Measurements from ENCODE around the gene COQ8B.
A peak's percentile ranks its signal among the peaks of the same experiment; 100 is the strongest.

Gene COQ8B

DNA sequence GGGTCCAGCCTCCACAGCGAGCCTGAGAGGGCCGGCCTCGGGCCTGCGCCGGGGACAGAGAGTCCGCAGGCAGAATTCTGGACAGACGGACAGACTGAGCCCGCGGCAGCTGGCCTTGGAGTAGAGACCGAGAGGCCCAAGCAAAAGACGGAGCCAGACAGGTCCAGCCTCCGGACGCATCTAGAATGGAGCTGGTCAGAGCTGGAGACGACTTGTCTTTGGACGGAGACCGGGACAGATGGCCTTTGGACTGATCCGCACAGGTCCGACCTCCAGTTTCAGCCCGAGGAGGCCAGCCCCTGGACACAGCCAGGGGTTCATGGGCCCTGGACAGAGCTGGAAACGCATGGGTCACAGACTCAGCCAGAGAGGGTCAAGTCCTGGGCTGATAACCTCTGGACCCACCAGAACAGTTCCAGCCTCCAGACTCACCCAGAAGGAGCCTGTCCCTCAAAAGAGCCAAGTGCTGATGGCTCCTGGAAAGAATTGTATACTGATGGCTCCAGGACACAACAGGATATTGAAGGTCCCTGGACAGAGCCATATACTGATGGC, 716 bp upstream of the COQ8B start:
- no peak for DNase-seq

DNA sequence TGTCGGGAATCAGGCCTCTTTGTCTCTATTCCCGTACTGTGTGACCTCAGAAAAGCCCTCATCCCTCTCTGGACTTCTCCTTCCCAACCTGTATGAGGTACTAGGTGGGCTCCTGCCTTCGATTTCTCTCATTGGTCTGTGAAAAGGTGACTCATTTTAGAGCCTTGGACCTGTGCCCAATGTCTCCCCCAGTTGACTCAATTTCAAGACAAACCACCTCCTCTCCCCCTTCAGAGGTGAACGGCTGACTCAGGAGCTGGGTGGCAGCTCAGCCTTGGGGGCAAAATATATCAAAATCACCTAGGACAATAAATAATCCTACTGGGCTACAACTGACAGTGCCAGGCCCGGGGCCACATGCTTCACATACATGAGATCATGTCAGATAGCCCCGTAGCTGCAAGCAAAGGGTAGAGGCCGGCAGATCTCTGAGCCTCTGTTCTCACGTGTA, 630 bp downstream of the COQ8B start:
- peak; percentile 70 for DNase-seq

DNA sequence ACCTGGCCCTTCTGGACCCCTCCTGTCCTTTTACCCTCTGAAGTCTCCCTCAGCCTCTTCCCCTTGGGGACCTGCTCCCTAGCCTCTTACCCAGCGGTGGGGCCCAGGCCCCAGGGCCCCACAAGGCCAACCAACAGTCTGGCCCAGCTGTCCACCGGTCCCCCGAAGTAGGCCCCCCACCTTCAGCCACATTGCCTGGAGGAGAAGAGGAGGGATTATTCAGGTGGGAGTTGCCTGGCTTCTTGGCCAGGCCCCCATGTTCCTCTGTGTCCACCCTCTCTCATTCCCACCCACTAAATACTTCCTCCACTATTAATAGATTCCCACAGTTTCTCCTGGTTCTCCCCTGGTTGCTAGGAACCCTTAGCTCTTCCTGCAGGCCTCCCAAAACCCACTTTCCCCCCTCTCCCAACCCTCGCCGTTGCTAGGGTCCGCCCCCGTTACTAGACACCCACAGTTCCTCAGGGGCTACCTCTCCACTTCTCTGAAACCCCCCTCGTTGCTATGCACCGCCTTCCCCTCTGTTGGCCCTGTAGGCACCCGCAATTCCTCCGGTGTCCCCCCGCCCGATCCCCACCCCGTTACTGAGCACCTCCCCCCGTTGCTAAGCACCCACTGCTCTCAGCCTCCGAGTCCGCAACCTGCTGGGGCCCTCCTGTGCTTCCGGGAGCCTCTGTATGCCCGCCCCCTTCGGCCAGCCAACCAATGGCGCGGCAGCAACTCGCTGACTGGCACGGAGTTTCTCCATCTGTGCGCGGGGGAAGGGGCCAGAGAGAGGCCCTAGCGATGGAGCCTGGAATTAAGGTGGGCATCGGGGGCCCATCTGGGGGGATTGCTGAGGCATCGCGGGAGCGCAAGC, 2.0 kb downstream of the COQ8B start:
- peak; percentile 93 for DNase-seq

DNA sequence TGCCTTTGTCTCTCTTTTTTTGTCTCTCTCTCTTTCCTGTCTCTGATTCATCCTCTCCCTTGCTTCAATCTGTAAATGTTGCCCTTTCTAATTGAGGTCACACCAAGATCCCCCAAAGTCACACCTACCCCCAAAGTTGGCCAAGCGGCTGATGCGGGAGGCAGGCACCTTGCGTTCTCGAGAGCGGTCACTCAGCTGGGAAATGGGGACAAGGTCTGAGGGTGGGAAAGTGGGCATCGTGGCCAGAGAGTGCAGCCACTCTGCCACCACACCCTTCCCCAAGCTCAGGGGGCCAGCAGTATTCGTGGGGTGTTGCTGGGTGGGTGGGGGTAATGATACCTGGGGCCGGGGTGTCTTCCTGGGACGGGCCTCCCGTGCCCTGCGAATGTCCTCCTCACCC, 2.7 kb downstream of the COQ8B start:
- DNase-seq: no peak

DNA sequence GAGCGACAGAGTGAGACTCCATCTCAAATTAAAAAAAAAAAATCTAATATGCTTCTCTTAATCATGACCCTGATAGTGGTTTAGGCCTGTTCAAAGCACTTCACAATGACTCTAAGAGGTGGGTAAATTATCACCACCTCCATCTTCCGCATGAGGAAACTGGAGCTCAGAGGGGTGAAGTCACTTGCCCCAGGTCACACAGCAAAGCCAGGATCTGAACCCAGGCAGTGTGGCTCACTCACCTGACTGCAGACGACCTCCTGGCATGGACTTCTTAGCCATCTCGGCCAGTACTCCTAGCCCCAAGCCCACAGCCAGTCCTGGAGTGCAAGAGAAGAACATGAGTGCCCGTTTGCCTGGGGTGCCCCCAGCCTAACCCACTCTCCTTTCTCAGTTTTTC, 6.9 kb downstream of the COQ8B start:
- DNase-seq: no peak

DNA sequence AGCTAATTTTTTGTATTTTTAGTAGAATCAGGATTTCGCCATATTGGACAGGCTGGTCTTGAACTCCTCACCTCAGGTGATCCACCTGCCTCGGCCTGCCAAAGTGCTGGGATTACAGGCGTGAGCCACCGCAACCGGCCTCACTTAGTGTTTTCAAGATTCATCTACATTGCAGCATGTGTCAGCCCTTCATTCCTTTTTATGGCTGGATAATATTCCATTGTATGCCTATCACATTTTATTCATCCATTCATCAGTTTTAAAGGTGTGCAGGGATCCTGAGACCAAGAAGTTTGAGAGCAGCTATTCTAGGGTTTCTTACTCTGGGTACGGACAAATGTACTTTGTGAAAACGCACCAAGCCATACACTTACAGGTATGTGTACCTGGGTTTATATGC, 9.1 kb downstream of the COQ8B start:
- DNase-seq: no peak

DNA sequence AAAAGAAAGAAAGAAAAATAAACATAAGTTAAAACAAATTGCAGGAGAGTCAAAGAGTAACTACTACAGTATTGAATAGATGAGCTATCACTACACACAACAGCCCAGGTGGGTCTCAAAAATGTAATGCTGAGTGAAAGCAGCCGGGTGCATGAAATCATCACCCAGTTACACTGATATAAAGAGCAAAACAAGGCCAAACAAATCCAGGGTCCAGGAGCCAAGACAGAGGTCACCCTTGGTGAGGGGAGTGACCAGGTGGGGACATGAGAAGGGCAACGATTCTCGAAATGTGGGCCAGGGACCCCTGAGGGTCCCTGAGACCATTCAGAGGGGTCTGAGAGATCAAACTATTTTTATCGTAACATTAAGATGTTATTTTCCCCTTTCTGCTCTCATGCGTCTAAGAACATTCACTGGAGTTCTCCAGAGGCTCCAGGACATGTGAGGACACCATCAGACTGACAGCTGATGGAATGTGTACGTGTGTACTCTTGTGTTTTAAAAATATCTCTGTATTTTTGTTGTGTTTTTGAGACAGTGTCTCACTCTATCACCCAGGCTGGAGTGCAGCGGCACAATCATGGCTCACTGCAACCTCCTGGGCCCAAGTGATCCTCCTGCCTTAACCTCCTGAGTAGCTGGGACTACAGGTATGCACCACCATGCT, 10.6 kb downstream of the COQ8B start:
- no peak for DNase-seq

DNA sequence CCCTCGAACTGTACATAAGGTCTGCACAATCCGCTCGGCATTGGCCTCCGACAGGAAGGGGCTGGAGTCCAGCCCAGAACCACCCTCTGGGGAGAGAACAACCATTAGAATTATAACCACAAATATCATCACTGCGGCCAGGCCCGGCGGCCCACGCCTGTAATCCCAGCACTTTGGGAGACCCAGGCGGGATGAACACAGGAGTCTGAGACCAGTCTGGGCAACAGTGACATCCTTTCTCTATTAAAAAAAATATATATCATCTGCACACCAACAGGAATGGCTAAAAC, 11.4 kb downstream of the COQ8B start:
- DNase-seq: no peak

DNA sequence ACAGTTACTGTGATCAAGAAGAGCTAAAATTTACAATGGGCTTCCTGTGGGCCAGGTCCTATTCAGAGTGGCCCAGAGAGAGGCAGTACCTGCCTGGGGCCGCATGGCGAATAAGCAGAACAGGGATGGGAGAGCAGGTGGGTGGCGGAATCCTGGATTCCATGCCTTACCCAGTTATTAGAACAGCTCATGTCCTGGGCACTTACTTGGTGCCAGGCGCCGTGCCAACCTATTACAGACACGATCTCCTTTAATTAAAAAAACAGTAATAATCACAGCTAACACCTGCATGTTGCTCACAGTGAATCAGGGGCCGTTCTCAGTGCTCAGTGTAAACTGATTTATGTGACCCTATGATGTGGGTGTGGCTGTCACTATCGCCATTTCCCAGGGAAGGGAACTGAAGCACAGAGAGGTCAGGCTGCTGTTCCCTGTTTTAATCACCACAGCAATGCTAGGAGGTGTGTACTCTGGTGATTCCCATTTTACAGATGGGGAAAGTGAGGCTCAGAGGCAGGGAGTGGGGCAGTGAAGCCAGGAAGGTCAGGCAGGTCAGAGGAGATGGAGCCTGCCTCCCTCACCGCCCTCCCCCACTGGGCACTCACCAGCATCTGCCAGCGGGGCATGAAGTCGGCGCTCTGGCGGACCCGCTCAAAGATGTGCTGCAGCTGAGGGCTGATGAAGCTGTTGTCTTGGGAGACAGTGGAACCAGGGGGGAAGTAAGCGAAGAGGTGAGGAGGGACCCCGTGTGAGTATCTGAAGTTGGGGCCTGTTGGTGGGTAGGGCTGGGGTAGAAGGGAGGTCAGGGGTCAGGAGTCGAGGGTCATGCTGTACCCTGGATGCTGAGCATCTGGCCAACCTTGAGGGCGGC, 12.0 kb downstream of the COQ8B start:
- no peak for DNase-seq

DNA sequence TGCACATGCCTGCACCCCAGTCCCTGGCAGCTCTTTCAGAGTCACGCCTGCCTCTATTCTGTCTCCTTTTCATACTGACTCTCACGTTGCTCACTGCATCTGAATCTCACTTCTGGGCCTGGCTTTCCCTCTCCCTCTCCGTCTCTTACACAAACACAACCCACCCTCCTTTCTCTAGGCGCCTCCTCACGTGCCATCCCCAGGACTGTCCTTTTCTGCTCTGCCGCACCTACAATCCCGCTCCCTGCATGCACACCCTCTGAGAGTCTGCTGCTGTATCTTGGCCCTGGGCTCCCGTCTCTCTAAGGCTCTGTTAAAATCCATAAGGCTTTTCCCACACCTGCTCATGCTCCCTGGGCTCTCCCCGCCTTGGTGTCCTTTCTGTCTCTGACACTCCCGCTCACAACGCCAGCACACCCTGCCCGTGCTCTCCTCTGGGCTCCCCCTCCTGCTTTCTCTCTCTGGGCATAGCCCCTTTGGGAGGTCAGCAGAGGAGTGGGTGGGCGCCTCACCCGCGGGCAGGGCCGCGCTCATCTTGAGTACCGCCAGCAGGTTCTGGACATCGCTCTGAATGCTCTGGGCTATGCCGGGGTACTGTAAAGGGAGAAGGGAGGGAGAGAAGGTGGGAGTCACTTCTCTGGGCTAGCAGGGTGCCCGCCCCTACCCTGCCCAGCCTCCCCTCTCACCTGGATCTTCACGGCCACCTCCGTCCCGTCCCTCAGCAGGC, 13.5 kb downstream of the COQ8B start:
- DNase-seq: no peak

DNA sequence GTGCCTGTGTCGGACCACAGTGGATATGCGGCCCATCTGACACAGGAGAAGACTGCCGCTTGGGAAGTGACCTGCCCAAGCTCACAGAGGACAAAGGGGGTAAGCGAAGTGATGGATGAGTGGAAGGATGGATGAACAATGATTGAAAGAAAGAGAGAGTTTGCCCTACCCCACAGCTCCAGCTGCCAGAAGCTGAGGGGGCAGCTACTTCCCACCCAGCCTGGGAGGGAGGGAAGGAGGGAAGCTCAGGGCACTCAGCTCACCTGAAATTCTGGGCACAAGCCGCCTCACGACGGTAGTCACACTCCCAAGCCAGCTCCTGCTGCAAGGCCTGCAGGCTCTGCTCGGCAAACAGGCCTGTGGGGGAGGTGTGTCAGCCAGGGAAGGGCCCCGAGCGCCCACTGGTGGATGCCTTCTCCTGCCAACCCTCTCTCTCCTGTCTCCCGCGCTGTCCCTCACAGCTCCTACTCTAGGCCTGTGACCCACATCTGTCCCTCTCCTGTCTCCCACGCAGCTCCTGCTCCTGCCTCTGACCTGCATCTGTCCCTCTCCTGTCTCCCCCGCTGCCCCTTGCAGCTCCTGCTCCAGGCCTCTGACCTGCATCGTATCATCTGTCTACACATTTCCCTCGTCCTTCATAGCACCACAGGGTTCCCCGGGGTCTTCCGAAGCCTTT, 14.2 kb downstream of the COQ8B start:
- DNase-seq: no peak

DNA sequence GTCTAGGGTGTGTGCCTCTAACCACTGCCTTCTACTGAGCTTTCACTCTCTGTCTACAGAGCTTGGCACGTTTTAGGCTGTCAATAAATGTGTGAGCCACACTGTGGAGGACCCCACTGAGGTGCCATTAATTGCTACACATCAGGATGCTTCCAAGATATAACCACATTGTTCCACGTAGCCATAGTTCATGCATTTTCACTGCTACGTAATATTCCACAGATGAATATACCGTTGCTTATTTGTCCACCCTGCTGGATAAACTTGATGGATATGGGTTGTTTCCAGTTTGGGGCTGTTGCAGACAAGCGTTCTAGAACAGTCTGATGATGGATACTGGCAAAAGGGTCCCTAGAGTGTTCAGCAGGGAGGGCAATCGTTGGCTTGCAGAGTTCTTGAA, 14.9 kb downstream of the COQ8B start:
- no peak for DNase-seq

DNA sequence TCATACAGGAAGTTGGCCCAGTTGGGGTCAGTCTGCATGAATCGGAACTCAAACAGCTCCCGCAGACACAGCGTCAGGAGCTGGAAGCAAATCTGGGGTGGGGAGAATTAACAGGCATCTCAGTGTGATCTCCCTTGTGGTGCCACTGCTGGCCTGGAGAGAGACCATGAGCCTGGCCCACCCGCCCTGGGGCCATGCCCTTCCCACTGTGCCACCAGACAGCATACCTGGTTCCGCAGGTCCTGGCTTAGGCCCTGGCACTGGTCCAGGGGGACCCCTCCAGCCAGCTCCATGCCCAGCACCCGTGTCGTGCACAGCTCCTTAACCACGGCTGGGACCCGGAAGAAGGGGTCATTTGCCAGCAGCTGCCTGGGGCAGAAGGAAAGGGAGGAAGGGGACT, 16.6 kb downstream of the COQ8B start:
- no peak for DNase-seq

DNA sequence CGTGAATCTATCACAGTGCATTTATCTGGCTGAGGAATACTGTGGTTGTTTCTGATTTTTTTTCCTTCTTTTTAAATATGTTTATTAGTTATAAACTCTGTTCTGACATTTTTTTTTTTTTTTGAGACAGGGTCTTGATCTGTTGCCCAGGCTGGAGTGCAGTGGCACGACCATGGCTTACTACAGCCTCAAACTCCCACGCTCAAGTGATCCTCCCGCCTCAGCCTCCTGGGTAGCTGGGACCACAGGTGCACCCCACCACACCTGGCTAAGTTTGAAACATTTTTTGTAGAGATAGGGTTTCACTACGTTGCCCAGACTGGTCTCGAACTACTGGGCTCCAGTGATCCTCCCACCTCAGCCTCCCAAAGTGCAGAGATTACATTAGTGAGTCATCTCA, 19.7 kb downstream of the COQ8B start:
- no peak for DNase-seq

DNA sequence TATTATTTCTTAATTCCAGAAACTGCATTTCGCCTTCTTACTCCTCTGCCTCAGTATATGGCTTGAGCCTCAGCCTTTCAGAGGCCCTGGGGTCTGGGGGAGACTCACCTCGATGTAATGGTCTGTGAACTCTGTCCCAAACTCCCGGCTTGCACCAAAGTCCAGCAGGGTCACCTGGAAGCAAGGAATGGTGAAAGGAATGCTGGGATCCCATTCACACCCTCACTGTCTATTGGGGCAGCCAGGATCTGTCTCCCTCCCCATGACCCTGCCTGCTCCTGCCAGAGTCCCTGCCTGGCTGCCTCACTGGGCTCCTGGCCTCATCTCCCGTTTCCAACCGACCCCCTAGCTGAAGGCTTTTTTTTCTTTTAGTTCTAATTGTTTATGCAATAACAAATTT, 20.8 kb downstream of the COQ8B start:
- no peak for DNase-seq

DNA sequence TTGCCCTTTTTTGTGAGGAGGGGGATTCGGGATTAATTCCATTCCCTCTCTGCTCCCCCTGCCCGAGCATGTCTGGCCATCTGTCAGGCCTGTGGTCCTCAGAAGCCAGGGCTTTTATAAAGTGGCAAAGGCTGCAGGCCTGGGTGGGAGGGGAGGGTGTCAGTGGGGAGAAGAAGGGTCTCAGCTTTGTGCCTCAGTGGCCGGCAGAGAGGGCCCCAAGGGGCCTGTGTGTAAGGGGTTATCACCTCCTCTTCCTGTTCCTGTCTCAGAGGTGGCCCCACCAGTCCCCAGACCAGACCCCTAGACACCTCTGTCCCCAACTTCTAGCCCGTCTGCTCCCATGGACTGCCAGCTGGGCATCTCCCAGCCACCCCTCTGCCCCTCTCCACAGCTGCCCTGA, 22.8 kb downstream of the COQ8B start:
- DNase-seq: no peak

DNA sequence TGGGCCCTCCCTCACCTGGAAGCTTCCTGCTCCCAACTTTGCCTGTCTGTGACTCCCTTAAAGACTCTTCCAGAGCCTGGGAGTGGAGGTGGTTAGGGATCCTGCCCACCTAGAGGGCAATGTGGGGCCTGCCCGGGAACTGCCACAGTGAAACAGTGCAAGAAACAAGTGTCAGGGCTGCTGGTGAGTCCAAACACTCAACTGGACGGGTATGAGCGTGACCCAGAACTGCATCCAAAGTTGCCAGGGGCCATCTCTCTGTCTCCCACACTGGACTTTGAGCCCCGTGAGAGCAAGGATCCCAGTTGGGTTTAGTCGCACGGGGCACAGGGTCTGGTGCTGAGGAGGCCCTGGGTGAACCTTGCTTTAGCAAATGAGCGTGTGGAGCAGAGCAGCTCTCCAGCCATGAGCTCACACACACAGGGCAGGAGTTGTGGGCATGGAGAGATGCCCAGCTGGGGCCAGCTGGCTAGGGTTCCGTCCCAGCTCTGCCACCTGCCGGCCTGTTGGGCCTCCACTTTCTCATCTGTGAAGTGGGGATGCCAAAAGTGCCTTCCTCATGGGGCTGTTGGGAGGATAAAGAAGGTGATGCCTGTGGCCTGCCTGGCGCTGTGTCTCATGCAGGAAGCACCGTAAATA, 23.4 kb downstream of the COQ8B start:
- no peak for DNase-seq

DNA sequence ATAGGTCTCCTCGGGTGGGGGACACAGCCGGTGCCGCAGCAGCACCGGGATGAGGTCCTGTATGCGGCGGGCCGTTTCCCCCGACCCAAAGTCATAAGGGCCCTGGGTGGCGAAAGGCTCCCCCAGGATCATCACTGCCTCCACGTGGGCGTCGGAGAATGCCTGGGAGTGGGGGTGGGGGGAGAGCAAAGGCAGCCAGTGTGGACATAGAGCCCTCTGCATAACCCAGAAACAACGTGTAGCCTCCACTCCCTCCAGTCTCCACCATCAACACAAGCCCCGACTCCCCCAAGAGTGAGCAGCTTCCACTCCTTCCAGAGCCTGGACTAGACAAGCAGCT, 24.5 kb downstream of the COQ8B start:
- no peak for DNase-seq

DNA sequence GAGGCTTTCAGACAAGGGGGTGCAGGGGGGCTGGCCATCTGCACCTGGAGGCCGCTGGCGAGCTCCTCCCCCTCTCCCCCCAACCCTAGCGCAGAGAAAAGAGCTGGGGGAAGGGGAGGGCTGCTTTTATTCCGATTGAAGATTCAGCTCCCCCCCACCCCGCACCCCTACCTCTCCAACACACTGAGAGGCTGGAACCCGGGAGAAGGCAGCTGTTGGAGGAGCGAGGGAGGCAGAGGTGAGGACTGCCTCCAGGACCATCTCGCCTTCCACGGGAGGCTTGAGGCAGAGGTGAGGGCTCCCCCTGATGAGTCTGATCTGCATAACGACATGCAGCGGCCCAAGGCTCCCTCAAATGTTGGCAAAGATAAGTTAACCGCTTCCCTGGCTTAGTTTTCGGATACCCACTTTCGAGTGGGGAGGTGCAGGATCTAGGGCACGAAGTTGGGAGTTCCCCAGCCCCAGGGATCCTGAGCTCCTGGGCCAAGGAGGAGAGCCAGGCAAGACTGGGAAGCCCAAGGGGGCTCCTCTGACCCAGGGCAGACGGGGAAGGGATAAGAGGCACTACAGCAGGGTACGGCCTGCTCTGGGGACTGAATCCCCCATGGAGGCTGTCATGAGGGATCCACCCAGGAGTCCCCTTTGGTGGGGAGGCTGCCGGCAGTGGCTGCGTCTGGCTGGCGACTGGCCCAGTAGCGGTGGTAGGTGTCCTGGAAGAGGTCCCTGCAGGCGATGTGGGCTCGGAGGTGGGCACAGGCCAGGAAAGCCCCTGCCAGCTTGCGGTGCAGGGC, 25.1 kb downstream of the COQ8B start:
- peak; percentile 25 for DNase-seq

DNA sequence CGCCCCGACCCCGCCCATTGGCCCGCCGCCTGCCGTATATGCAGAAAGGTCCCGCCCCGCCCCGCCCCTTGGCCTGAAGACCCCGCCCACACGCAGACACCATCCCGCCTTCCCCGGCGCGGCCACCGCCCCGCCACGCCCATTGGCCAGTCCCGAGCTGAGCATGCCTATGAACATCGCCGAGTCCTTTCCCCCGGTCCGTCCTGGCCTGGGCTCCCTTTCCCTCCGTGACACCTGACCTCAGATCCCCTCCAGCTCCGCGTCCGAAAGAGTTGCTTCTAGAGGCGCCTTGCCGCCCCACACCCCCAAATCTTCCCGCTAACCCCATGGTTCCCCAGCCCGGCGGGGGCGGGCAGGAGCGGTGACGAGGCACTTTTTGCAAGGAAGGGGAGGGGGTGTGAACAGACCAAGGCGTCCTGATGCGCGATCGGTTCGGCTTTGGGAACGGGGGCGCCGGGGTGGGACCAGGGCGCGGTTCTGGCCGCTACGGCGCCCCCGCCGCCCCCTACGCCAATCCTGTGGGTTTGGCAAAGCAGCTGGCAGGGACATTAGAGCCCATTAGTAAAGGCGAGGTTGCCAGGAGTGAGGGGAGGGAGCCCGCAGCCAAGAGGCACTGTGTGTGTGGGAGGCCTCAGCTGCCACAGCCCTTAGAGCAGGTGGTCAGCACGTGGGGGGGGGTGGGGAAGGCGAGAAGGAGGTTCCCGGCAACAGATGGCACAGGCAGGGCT, 25.8 kb downstream of the COQ8B start:
- DNase-seq: peak; percentile 85
